ENCODE measurements around the gene KIAA1614.

Gene KIAA1614

GRCh38 chr1:180912801-180913565 is at the start of gene KIAA1614:
Gene KIAA1614, plus strand, starts transcription at chr1:180912897. Its CDS starts 347 bp downstream, at chr1:180913244.
- no peak for TF ChIP-seq CTCF (conservative IDR thresholded peaks at IDR 0.05; ENCODE audit: low read length)
- H3K4me3 ChIP-seq (ENCODE audit: low read length), result peak within 1 kb of the TSS; percentile 63
- DNase-seq (ENCODE audit: low read depth), result peak; percentile 62

- peak; percentile 58 for DNase-seq (ENCODE audit: low read depth)
- TF ChIP-seq CTCF (conservative IDR thresholded peaks at IDR 0.05; ENCODE audit: low read length), result peak; percentile 75
- H3K4me3 ChIP-seq (ENCODE audit: low read length), result no peak overlapping the region
Observed at GRCh38 chr1:180863158-180863775, 49.4 kb upstream of the KIAA1614 start.

- TF ChIP-seq CTCF (conservative IDR thresholded peaks at IDR 0.05; ENCODE audit: low read length), result peak; percentile 63
- H3K4me3 ChIP-seq (ENCODE audit: low read length), result no peak overlapping the region
- DNase-seq (ENCODE audit: low read depth), result peak; percentile 63
Observed at GRCh38 chr1:180881806-180882509, 30.7 kb upstream of the KIAA1614 start.

GRCh38 chr1:180884588-180885300 is 28.0 kb upstream of the KIAA1614 start:
- no peak for TF ChIP-seq CTCF (conservative IDR thresholded peaks at IDR 0.05; ENCODE audit: low read length)
- H3K4me3 ChIP-seq (ENCODE audit: low read length), result no peak overlapping the region
- DNase-seq (ENCODE audit: low read depth), result no peak

GRCh38 chr1:180886338-180886737 is 26.4 kb upstream of the KIAA1614 start:
- no peak for TF ChIP-seq CTCF (conservative IDR thresholded peaks at IDR 0.05; ENCODE audit: low read length)
- no peak overlapping the region for H3K4me3 ChIP-seq (ENCODE audit: low read length)
- no peak for DNase-seq (ENCODE audit: low read depth)

- no peak overlapping the region for H3K4me3 ChIP-seq (ENCODE audit: low read length)
- no peak for TF ChIP-seq CTCF (conservative IDR thresholded peaks at IDR 0.05; ENCODE audit: low read length)
- DNase-seq (ENCODE audit: low read depth), result no peak
Observed at GRCh38 chr1:180887841-180888240, 24.9 kb upstream of the KIAA1614 start.

Measured in AG10803 (cell line).